AG04450 (cell line): Measurements from ENCODE around the gene SLC12A7. TPM values are rescaled to one million over a fixed set of nuclear protein-coding genes. Genes with fewer than 3 reads are reported as not detected.

Experiments
- CTCF ChIA-PET: fragments of 300-600, 350-600 bp; formaldehyde crosslinking; extraction: SDS; loops from one replicate; lab custom pipeline; 2022; ENCODE audit warnings: antibody characterized with exemption, inconsistent platforms; lab: Charles Lee
- POLR2A ChIA-PET: fragments of 350-600 bp; formaldehyde crosslinking; extraction: SDS; loops from one replicate; lab custom pipeline; 2021; ENCODE audit warnings: antibody characterized with exemption, inconsistent platforms; lab: Yijun Ruan, JAX
- DNase-seq: peaks from one replicate; pipeline ENCODE4 v3.0.0-alpha.2; 2011; ENCODE audit warnings: low read depth, low spot score
- H3K27ac ChIP-seq: one replicate; pipeline ENCODE4 v1.5.1; 2012; ENCODE audit warnings: low read depth, low read length, control low read depth
- H3K27me3 ChIP-seq: one replicate; pipeline ENCODE4 v1.6.0; 2012; ENCODE audit warnings: low read length; ENCODE audit not compliant: control insufficient read depth, insufficient read depth
- H3K4me3 ChIP-seq: 2 replicates; pipeline ENCODE4 v1.5.1; 2011; ENCODE audit warnings: mild to moderate bottlenecking, low read depth, low read length, control low read depth
- H3K9me3 ChIP-seq: 2 replicates; pipeline ENCODE4 v1.5.1; 2012; ENCODE audit warnings: low read length; ENCODE audit not compliant: control insufficient read depth, insufficient read depth
- CTCF ChIP-seq: IDR thresholded peaks from 2 replicates; pipeline ENCODE4 v1.5.1; 2011; ENCODE audit warnings: low read depth, low read length, control low read depth, inconsistent platforms
- polyA plus RNA-seq: library from polyadenylated mRNA; depleted of rRNA; stranded (reverse); fragments of >200 nt; gene quantifications from 2 replicates; pipeline ENCODE4 v1.2.3, GENCODE V29; 2011

SLC12A7 gene
- polyA plus RNA-seq, 1 experiment = 0.56 TPM

- no peak for DNase-seq
- ChIA-PET POLR2A (no interaction called here), CTCF (no interaction called here)
- H3K9me3 ChIP-seq = peaks cover 81% of the 10 kb centered on the region
- no peak for TF ChIP-seq CTCF
- no peak overlapping the region for H3K27ac ChIP-seq
- H3K4me3 ChIP-seq = no peak overlapping the region
- H3K27me3 ChIP-seq = no peaks in the 10 kb centered on the region
Measured at GRCh38 chr5:1054018-1054798, 57.7 kb downstream of the SLC12A7 start.

- ChIA-PET POLR2A (no interaction called here), CTCF (no interaction called here)
- Histone ChIP-seq H3K9me3 (peaks cover 80% of the 10 kb centered on the region), H3K27ac (no peak overlapping the region), H3K4me3 (no peak overlapping the region), H3K27me3 (no peaks in the 10 kb centered on the region)
- no peak for TF ChIP-seq CTCF
- no peak for DNase-seq
Measured at GRCh38 chr5:1053391-1054017, 58.4 kb downstream of the SLC12A7 start.

GRCh38 chr5:1052641-1053390 lies 59.0 kb downstream of the SLC12A7 start:
- Histone ChIP-seq H3K9me3 (peaks cover 78% of the 10 kb centered on the region), H3K27me3 (no peaks in the 10 kb centered on the region), H3K27ac (no peak overlapping the region), H3K4me3 (no peak overlapping the region)
- ChIA-PET CTCF (no interaction called here), POLR2A (no interaction called here)
- no peak for DNase-seq
- no peak for TF ChIP-seq CTCF

- ChIA-PET POLR2A (no interaction called here), CTCF (no interaction called here)
- no peak for DNase-seq
- no peak for TF ChIP-seq CTCF
- Histone ChIP-seq H3K9me3 (peaks cover 78% of the 10 kb centered on the region), H3K27ac (no peak overlapping the region), H3K4me3 (no peak overlapping the region), H3K27me3 (no peaks in the 10 kb centered on the region)
Measured at GRCh38 chr5:1052076-1052475, 59.8 kb downstream of the SLC12A7 start.

- no peak overlapping the region for H3K4me3 ChIP-seq
- CTCF ChIA-PET = no interaction called here
- H3K27ac ChIP-seq = no peak overlapping the region
- DNase-seq = no peak
- no peaks in the 10 kb centered on the region for H3K27me3 ChIP-seq
- POLR2A ChIA-PET = no interaction called here
- TF ChIP-seq CTCF = no peak
- peaks cover 71% of the 10 kb centered on the region for H3K9me3 ChIP-seq
Measured at GRCh38 chr5:1051366-1051720, 60.5 kb downstream of the SLC12A7 start.
